ENCODE data around the gene SSRP1. TPM values are rescaled to one million over a fixed set of nuclear protein-coding genes. Genes with fewer than 3 reads are reported as not detected.

Gene SSRP1
- total and polyA plus RNA-seq, 2 of the 13 experiments (the other 11 are each of a cell fraction or from before 2014, with no cell fraction given) = 93.6 to 129 TPM

DNA sequence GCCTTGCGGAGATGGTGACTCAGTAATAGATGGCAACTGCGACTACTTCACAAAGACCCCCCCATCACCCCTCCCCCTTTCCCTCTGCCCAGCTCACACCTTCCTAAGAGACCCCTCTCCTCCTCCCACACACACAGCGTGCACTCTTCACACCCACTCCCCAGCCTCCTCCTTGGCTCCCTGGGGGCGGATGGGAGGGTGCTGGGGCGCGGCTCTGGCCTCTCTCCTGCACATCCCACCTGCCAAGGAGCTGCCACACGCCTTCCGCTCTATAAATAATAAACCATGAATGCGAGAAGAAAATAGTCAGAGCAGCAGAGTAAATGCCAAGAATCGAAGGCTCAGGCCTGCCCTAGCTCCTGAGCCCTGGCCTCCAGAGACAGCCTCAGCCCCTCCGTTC is 7.0 kb upstream of the SSRP1 start (continued):
- TF ChIP-seq NKX3-1 (CRISPR knock-in tag; IDR thresholded peaks at IDR 0.05) = no peak
- TF ChIP-seq SALL2 (CRISPR knock-in tag; IDR thresholded peaks at IDR 0.05) = no peak
- no peak for TF ChIP-seq ZNF891 (CRISPR knock-in tag; IDR thresholded peaks at IDR 0.05)

DNA sequence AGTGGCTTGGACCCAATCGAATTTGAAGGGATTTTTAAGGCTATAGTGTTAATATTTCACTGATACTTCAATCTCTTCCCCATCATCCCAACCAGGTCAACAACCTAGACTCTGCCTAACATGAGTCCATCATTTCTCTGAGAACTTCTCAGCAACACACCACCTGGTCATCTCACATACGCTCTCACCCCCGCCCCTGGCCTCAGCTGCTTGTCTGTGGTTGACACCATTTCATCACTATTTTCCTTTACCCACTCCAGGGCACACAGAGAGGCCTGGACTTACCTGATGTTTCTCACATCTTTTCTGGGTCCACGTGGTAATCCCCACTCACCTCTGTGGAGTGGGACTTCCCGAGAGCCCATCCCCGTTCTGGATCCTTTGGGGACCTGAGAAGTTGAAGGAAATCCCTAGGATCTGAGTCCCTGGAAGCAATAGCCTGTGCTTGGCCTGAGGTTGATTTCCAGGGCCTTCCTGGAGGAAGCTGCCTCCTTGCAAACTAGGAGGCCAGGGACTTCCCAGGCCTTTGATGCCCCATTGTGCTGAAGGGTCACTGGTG is 5.6 kb upstream of the SSRP1 start:
- H3K9ac ChIP-seq (ENCODE audit: insufficient read depth, low read depth, low read length) = no peak overlapping the region
- no peaks in the 10 kb centered on the region for H3K36me3 ChIP-seq (replicated peaks in 1 of 2; ENCODE audit: control insufficient read depth in 1 of 2, insufficient read depth in 2 of 2, low read length in 2 of 2)
- no peak for TF ChIP-seq ZSCAN30 (CRISPR knock-in tag; IDR thresholded peaks at IDR 0.05)
- TF ChIP-seq, protein P1, sequence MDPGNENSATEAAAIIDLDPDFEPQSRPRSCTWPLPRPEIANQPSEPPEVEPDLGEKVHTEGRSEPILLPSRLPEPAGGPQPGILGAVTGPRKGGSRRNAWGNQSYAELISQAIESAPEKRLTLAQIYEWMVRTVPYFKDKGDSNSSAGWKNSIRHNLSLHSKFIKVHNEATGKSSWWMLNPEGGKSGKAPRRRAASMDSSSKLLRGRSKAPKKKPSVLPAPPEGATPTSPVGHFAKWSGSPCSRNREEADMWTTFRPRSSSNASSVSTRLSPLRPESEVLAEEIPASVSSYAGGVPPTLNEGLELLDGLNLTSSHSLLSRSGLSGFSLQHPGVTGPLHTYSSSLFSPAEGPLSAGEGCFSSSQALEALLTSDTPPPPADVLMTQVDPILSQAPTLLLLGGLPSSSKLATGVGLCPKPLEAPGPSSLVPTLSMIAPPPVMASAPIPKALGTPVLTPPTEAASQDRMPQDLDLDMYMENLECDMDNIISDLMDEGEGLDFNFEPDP (CRISPR knock-in tag; conservative IDR thresholded peaks at IDR 0.05) = no peak
- TF ChIP-seq ZNF703 (CRISPR knock-in tag; IDR thresholded peaks at IDR 0.05; ENCODE audit: borderline replicate concordance) = no peak
- TF ChIP-seq NCOA1 (CRISPR knock-in tag; IDR thresholded peaks at IDR 0.05) = no peak
- no peak for TF ChIP-seq KDM5B (CRISPR knock-in tag; IDR thresholded peaks at IDR 0.05; ENCODE audit: borderline replicate concordance)
- TF ChIP-seq, protein P2, sequence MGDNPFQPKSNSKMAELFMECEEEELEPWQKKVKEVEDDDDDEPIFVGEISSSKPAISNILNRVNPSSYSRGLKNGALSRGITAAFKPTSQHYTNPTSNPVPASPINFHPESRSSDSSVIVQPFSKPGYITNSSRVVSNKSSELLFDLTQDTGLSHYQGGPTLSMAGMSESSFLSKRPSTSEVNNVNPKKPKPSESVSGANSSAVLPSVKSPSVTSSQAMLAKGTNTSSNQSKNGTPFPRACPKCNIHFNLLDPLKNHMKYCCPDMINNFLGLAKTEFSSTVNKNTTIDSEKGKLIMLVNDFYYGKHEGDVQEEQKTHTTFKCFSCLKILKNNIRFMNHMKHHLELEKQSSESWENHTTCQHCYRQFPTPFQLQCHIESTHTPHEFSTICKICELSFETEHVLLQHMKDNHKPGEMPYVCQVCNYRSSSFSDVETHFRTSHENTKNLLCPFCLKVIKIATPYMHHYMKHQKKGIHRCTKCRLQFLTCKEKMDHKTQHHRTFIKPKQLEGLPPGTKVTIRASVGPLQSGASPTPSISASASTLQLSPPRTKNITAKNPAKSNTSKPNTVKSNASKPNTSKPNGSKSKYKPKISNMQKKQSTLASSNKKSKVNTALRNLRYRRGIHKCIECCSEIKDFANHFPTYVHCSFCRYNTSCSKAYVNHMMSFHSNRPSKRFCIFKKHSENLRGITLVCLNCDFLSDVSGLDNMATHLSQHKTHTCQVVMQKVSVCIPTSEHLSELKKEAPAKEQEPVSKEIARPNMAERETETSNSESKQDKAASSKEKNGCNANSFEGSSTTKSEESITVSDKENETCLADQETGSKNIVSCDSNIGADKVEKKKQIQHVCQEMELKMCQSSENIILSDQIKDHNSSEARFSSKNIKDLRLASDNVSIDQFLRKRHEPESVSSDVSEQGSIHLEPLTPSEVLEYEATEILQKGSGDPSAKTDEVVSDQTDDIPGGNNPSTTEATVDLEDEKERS (CRISPR knock-in tag; IDR thresholded peaks at IDR 0.05) = no peak
- no peak for TF ChIP-seq MEIS2 (CRISPR knock-in tag; IDR thresholded peaks at IDR 0.05)
- TF ChIP-seq CBX5 (CRISPR knock-in tag; IDR thresholded peaks at IDR 0.05; ENCODE audit: borderline replicate concordance) = no peak
- intact Hi-C loops (cut with micrococcal nuclease; ENCODE audit: unreplicated experiment) (loop anchor here (2.0 to 10.0 kb wide), 2 partner anchors 207 to 501 kb away; no protein-coding TSS in a partner anchor), in situ Hi-C loops (cut with HindIII; ENCODE audit: extremely low pct_ligation_motif_present, low pct_unique_long_range_greater_than_20kb) (loop anchor here (10.0 kb wide), 1 partner anchor 223 kb away; the partner anchor contains the start of gene UBE2L6)
- H2AFZ ChIP-seq (ENCODE audit: low read length) = peak overlapping the region; percentile 57
- H3K9me3 ChIP-seq (ENCODE audit: low read length) = no peaks in the 10 kb centered on the region
- ATAC-seq (no peak), DNase-seq (ENCODE audit: low spot score) (no peak), FAIRE-seq (no peak)
- no peak overlapping the region for H3K4me3 ChIP-seq (replicated peaks in 1 of 3; ENCODE audit: insufficient read depth in 1 of 3, low read depth in 2 of 3, low read length in 3 of 3)
- H3K27me3 ChIP-seq (ENCODE audit: control insufficient read depth in 1 of 2, insufficient read depth in 2 of 2, low read length in 2 of 2) = peaks cover 0 to 28% of the 10 kb centered on the region in 2 experiments; a peak in 3 of 5 replicates
- H3K79me2 ChIP-seq (ENCODE audit: insufficient read depth, low read length) = no peaks in the 10 kb centered on the region
- peak overlapping the region; percentile 69 for H3K4me2 ChIP-seq (ENCODE audit: low read depth, low read length)
- ChIA-PET POLR2A (interaction anchor here (1.5 kb wide), 1 partner anchor 16 kb away, joined by 3 read pairs; the partner anchor contains the start of gene TNKS1BP1), CTCF (ENCODE audit: low intra/inter-chr PET ratio, low total read pairs) (no interaction called here)
- WGBS (ENCODE audit: low lambda C conversion rate) = 42% methylated on average over 6 of the region's 6 CpGs
- no TSS peak for BruUV-seq (replicated peaks)
- H4K20me1 ChIP-seq (ENCODE audit: insufficient read depth, low read length) = no peaks in the 10 kb centered on the region
- H3K27ac ChIP-seq (ENCODE audit: extremely low read length, insufficient read depth, low read length) = no peak overlapping the region
- peaks cover 50% of the 10 kb centered on the region for H3K4me1 ChIP-seq (ENCODE audit: insufficient read depth, low read length)

Data from HepG2 (cell line).